ENCODE data around the gene RGS9BP. TPM values are rescaled to one million over a fixed set of nuclear protein-coding genes. Genes with fewer than 3 reads are reported as not detected.

The RGS9BP gene
- total and polyA plus RNA-seq, 2 experiments from 2014 or later: 2.1 to 4.0 TPM

GRCh38 chr19:32642771-32643170, 32.9 kb upstream of the RGS9BP start:
- no peak overlapping the region for H3K27ac ChIP-seq
- no peaks in the 10 kb centered on the region for H3K9me2 ChIP-seq (replicated peaks; ENCODE audit: insufficient read depth)
- no peaks in the 10 kb centered on the region for H3K27me3 ChIP-seq
- no peaks in the 10 kb centered on the region for H4K20me1 ChIP-seq (ENCODE audit: insufficient read depth, poor library complexity, severe bottlenecking)
- H3K4me3 ChIP-seq: no peak overlapping the region
- TF ChIP-seq EZH2phosphoT487 (IDR thresholded peaks at IDR 0.05; ENCODE audit: low read depth, severe bottlenecking, unreplicated experiment) (no peak), EZH2 (IDR thresholded peaks at IDR 0.05; ENCODE audit: borderline replicate concordance) (no peak), CTCF (IDR thresholded peaks at IDR 0.05; ENCODE audit: poor library complexity) (no peak)
- DNase-seq (ENCODE audit: low spot score): no peak
- no peaks in the 10 kb centered on the region for H3K4me1 ChIP-seq (ENCODE audit: insufficient read depth)
- no peak overlapping the region for H3K4me2 ChIP-seq
- H3K79me2 ChIP-seq: no peaks in the 10 kb centered on the region
- no peaks in the 10 kb centered on the region for H3K36me3 ChIP-seq (replicated peaks; ENCODE audit: insufficient read depth, low read depth)
- H2AFZ ChIP-seq: no peak overlapping the region
- H3K9me3 ChIP-seq (ENCODE audit: low read depth): no peaks in the 10 kb centered on the region
- WGBS (ENCODE audit: low lambda C conversion rate, missing lambda C conversion rate): 98% methylated on average over 11 of the region's 12 CpGs

DNA sequence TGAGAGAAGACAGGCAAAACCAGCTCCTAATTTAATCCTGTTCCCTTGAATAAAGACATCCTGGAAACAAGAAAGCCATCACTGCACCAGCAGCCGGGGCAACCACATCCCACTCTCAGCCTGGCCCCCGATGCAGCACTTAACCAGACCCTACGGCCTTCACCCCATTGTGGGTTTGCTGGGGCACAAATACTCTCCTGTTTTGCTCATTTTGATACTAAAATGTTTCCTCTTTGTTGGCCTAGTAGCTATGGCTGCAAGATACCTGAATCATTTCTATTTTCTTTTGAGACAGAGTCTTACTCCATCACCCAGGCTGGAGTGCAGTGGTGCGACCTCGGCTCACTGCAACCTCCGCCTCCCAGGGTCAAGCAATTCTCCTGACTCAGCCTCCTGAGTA, 29.1 kb upstream of the RGS9BP start:
- Histone ChIP-seq H3K4me3 (no peak overlapping the region), H4K20me1 (ENCODE audit: insufficient read depth, poor library complexity, severe bottlenecking) (no peaks in the 10 kb centered on the region), H3K4me1 (ENCODE audit: insufficient read depth) (no peaks in the 10 kb centered on the region), H3K27me3 (no peaks in the 10 kb centered on the region), H3K9me2 (replicated peaks; ENCODE audit: insufficient read depth) (no peaks in the 10 kb centered on the region), H3K9me3 (ENCODE audit: low read depth) (no peaks in the 10 kb centered on the region), H3K27ac (no peak overlapping the region), H2AFZ (no peak overlapping the region), H3K36me3 (replicated peaks; ENCODE audit: insufficient read depth, low read depth) (no peaks in the 10 kb centered on the region), H3K79me2 (peaks cover 8% of the 10 kb centered on the region), H3K4me2 (no peak overlapping the region)
- TF ChIP-seq CTCF (IDR thresholded peaks at IDR 0.05; ENCODE audit: poor library complexity): no peak
- TF ChIP-seq EZH2 (IDR thresholded peaks at IDR 0.05; ENCODE audit: borderline replicate concordance): no peak
- TF ChIP-seq EZH2phosphoT487 (IDR thresholded peaks at IDR 0.05; ENCODE audit: low read depth, severe bottlenecking, unreplicated experiment): no peak
- WGBS (ENCODE audit: low lambda C conversion rate, missing lambda C conversion rate): 95% methylated on average over 6 of the region's 6 CpGs
- DNase-seq (ENCODE audit: low spot score): no peak

GRCh38 chr19:32647361-32647760, 28.3 kb upstream of the RGS9BP start:
- no peak for DNase-seq (ENCODE audit: low spot score)
- no peak overlapping the region for H3K4me2 ChIP-seq
- peaks cover 5% of the 10 kb centered on the region for H3K4me1 ChIP-seq (ENCODE audit: insufficient read depth)
- H2AFZ ChIP-seq: no peak overlapping the region
- H3K36me3 ChIP-seq (replicated peaks; ENCODE audit: insufficient read depth, low read depth): no peaks in the 10 kb centered on the region
- no peaks in the 10 kb centered on the region for H3K9me2 ChIP-seq (replicated peaks; ENCODE audit: insufficient read depth)
- no peak overlapping the region for H3K27ac ChIP-seq
- no peaks in the 10 kb centered on the region for H4K20me1 ChIP-seq (ENCODE audit: insufficient read depth, poor library complexity, severe bottlenecking)
- H3K27me3 ChIP-seq: no peaks in the 10 kb centered on the region
- no peaks in the 10 kb centered on the region for H3K9me3 ChIP-seq (ENCODE audit: low read depth)
- peaks cover 14% of the 10 kb centered on the region for H3K79me2 ChIP-seq
- TF ChIP-seq EZH2 (IDR thresholded peaks at IDR 0.05; ENCODE audit: borderline replicate concordance) (no peak), EZH2phosphoT487 (IDR thresholded peaks at IDR 0.05; ENCODE audit: low read depth, severe bottlenecking, unreplicated experiment) (no peak), CTCF (IDR thresholded peaks at IDR 0.05; ENCODE audit: poor library complexity) (no peak)
- 91% methylated on average over 8 of the region's 8 CpGs for WGBS (ENCODE audit: low lambda C conversion rate, missing lambda C conversion rate)
- no peak overlapping the region for H3K4me3 ChIP-seq

- H3K27ac ChIP-seq: no peak overlapping the region
- 98% methylated on average over 11 of the region's 11 CpGs for WGBS (ENCODE audit: low lambda C conversion rate, missing lambda C conversion rate)
Observed at GRCh38 chr19:32649751-32650150, 25.9 kb upstream of the RGS9BP start.

More at GRCh38 chr19:32649751-32650150, 25.9 kb upstream of the RGS9BP start:
- TF ChIP-seq EZH2 (IDR thresholded peaks at IDR 0.05; ENCODE audit: borderline replicate concordance): no peak
- no peak for TF ChIP-seq EZH2phosphoT487 (IDR thresholded peaks at IDR 0.05; ENCODE audit: low read depth, severe bottlenecking, unreplicated experiment)
- TF ChIP-seq CTCF (IDR thresholded peaks at IDR 0.05; ENCODE audit: poor library complexity): no peak
- no peaks in the 10 kb centered on the region for H4K20me1 ChIP-seq (ENCODE audit: insufficient read depth, poor library complexity, severe bottlenecking)
- H3K9me3 ChIP-seq (ENCODE audit: low read depth): no peaks in the 10 kb centered on the region
- no peak overlapping the region for H3K4me2 ChIP-seq
- DNase-seq (ENCODE audit: low spot score): no peak
- H3K27me3 ChIP-seq: no peaks in the 10 kb centered on the region
- H3K79me2 ChIP-seq: peaks cover 15% of the 10 kb centered on the region
- H3K4me1 ChIP-seq (ENCODE audit: insufficient read depth): peaks cover 15% of the 10 kb centered on the region
- no peak overlapping the region for H3K4me3 ChIP-seq
- no peaks in the 10 kb centered on the region for H3K9me2 ChIP-seq (replicated peaks; ENCODE audit: insufficient read depth)
- no peak overlapping the region for H2AFZ ChIP-seq
- no peaks in the 10 kb centered on the region for H3K36me3 ChIP-seq (replicated peaks; ENCODE audit: insufficient read depth, low read depth)
